ENCODE measurements around the gene AKAP12. TPM values are rescaled to one million over a fixed set of nuclear protein-coding genes. Genes with fewer than 3 reads are reported as not detected.

AKAP12 gene
- total RNA-seq, 4 donors from 2014 or later, result 112 to 468 (median 340) TPM

GRCh38 chr6:151224076-151224475 is 15.7 kb upstream of the AKAP12 start:
- TF ChIP-seq CTCF (IDR thresholded peaks at IDR 0.05; ENCODE audit: low read depth), result no peak

DNA sequence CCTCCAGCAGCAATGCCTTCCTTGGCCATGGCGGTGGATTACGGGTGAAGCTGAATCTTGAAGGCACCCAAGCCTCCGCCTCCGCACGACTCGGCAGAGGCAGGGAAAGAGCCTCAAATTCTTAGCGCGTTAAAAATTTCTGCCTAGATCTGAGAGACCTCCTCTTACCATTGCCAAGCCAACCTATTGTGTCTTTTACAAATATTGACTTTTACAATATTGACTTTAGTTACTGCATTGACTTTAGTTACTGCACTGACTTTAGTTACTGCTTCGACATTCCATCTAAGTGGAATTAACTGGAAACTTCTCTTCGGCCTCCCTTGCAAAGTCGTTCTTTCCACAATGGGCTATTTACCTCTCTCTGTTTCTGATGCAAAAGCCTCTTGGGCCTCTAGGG is 13.8 kb upstream of the AKAP12 start:
- TF ChIP-seq CTCF (IDR thresholded peaks at IDR 0.05; ENCODE audit: low read depth), result no peak

DNA sequence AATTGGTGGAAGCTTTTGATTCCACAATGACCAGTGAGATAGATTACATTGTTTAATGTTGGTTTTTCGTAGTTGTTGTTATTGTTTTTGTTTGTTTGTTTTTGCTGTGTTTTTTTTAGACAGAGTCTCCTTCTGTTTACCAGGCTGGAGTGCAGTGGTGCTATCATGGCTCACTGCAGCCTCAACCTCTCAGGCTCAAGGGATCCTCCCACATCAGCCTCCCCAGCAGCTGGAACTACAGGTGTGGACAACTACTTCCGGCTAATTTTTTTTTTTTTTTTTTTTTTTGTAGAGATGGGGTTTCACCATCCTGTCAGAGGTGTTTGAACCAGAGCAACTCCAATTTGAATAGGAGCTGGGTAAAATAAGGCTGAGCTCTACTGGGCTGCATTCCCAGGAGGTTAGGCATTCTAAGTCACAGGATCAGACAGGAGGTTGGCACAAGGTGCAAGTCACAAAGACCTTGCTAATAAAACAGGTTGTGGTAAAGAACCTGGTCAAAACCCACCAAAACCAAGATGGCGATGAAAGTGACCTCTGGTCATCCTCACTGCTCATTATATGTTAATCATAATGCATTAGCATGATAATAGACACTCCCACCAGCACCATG is 10.9 kb upstream of the AKAP12 start:
- no peak for TF ChIP-seq CTCF (IDR thresholded peaks at IDR 0.05; ENCODE audit: low read depth)

DNA sequence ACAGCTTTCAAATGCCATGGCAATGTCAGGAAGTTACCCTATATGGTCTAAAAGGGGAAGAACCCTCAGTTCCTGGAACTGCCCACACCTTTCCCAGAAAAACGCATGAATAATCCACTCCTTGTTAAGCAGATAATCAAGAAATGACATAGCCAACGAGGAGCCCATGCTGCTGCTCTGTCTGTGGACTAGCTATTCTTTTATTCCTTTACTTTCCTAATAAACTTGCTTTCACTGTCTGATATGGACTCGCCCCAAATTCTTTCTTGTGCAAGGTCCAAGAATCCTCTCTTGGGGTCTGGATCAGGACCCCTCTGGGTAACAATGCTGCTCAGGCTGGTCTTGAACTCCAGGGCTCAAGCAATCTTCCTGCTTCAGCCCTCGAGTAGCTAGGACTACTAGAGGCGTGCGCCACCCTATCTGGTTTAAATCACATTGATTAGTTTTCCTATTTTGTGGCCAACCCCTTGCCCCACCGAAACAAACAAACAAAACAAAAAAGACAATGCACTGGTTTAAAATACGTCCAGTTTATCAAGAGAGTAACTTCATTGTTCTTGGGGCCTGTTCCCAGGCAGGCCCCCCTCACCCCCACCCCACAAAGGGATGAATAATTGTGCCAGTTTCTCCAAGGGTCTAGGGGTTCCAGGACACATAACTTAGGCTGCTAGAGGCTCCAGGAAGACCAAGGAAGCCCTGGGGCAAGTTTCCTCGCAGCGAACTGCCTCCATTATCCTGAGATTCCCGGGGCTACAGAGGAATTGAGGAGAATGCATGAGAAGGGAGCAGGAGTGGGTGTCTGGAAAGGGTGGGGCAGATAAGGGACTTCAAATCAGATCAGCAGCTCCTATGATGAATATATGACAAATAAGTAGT is 10.1 kb upstream of the AKAP12 start:
- no peak for TF ChIP-seq CTCF (IDR thresholded peaks at IDR 0.05; ENCODE audit: low read depth)

- no peak for TF ChIP-seq CTCF (IDR thresholded peaks at IDR 0.05; ENCODE audit: low read depth)
Observed at GRCh38 chr6:151230277-151230577, 9.5 kb upstream of the AKAP12 start.

DNA sequence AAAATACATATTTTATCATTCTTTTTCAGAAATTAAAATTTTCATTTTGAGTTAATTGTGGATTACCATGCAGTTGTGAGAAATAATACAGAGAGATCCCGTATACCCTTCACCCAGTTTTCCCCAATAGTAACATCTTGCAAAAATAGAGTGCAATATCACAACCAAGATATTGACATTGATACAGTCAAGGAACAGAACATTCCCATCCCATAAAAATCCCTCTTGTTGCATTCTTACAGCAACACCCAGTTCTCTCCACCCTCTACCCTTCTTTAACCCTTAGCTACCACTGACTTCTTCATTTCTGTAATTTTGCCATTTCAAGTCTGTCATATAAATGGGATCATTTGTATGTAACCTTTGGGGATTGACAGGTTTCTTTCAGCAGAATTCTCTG is 6.9 kb upstream of the AKAP12 start:
- TF ChIP-seq CTCF (IDR thresholded peaks at IDR 0.05; ENCODE audit: low read depth), result no peak

- TF ChIP-seq CTCF (IDR thresholded peaks at IDR 0.05; ENCODE audit: low read depth), result no peak
Observed at GRCh38 chr6:151233731-151234130, 6.0 kb upstream of the AKAP12 start.
